GM21529 (cell line): Measurements from ENCODE around the gene ATF7.

Source experiments
- ATAC-seq: cut with Tn5 transposase; IDR thresholded peaks from one replicate; pipeline ENCODE4 v1.9.1; 2021; ENCODE audit not compliant: unreplicated experiment

Gene ATF7

DNA sequence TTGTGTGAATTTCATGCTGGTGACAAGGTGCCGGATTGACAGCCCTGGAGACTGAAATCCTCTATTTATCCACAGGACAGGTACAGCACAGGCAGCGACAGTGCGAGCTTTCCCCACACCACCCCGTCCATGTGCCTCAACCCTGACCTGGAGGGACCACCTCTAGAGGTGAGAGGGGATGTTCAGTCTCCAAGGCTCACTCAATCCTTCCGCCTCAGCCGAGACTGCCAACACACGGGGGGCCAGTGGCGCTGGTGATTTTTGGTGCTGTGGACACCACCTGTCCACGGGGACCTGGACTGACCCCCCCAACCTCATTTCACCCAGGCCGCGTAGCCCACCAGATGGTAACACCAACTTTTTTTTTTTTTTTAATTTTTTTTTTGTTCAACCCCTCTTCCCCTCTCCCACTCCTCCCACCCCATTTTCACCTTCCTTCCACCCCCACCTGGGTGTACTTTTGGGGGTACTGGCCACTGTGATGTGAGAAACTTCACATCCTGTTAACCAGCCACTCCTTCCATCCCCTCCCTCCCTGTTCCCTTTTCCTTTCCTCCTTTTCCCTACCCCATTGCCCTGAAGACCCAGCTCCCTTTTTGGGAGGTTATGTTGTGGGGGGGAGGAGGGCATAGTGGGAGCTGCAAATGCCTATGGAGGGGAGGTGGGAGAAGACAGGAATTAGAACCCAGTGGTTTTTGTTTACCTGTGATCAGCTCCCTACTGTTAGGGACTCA lies 161.3 kb downstream of the ATF7 start:
- no peak for ATAC-seq

DNA sequence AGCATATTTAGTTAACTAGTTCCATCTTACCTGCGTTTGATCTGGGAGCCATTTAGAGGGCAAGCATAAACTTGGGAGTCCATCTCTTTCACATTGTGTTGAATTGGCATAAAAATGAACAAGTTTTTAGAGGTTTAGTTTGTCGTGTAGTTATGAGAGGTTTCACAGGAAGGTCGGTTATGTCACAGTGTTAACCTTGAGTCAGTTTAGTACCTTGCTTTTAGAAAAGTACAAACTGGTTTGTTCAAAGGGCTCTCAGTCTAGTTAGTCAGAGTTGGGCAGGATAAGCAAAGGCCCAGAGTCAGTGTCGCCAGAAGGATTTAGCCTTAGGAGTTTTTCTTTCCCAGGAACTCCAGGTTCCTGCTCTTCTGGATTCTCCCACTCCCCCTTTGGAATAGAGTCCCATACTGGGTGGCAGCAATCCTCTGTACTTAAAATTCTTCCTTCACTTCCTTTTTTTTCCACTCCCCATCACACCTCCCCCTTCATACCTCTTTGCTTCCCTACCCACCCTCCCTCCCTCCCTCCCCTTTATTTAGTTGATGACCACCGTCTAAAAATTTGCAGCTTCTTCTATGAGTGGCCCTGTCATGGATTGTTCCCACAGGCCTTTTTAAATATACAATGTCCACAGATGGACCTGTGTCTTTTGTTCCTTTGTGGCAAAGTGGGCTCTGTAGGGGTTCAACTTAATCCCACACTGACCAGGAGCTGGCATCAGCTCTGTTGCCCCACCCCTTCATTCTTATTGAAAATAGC lies 162.2 kb downstream of the ATF7 start:
- ATAC-seq: no peak

DNA sequence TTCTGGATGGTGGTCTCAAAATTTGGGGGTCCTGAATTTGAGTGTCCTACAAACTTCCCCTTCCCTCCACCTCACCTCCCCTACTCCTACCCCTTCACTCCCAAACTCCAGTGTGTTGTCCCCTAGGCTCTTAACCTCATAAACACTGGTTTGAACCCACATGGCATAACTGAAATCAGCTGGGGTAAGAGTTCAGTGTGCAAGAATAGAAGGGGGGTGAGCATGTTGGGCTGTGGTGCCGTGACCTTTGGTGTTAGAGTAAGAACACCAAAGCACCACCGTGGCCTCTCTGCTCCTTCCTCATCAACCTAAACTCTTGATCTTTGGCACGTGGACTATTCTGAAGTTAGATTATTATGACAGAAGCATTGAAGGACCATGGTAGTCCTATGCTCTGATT lies 163.2 kb downstream of the ATF7 start:
- ATAC-seq: no peak

DNA sequence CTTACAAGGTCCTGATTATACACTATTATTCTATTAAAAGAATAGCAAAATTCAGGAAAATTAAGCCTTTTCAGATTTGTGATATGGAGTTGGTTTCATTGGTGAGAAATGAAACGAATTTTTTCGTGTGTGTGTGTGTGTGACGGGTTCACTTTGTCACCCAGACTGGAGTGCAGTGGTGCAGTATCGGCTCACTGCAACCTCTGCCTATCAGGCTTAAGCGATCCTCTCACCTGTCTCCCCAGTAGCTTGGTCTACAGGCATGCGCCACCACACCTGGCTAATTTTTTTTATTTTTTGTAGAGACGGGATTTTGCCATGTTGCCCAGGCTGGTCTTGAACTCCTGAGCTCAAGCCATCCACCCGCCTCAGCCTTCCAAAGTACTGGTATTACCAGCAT lies 164.6 kb downstream of the ATF7 start:
- no peak for ATAC-seq

DNA sequence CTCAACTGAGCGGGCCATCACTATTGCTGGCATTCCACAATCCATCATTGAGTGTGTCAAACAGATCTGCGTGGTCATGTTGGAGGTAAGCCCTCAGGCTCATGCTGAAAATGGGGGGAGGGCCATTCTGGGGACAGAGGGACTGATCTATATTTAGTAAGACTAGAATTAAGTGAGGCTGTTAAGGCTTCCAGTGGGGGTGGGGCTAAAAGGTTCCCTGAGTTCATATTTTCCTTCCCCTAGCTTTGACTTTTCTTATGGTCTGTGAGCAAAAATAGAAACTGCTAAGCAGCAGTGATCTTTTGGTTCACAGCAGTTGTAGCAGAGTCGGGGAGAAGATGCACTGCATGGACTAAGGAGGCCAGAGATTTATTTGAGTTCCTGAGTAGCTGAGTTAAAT lies 165.1 kb downstream of the ATF7 start:
- ATAC-seq: no peak

DNA sequence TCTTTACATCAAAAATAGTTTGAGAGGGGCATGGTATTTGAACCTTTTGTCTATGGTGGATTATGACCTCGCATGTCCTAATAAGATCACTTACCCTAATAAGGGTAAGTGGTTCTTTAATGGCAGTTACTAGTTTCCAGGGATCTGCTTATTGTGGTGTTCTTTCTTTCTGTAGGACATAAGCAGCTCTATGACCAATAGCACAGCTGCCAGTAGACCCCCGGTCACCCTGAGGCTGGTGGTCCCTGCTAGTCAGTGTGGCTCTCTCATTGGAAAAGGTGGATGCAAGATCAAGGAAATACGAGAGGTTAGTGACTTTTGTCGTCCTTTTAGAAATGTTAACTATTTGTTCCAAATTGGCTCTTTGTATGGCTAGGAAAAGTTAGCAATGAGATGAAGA lies 167.1 kb downstream of the ATF7 start:
- no peak for ATAC-seq
